Measurements from ENCODE around the gene HSPA2.

Gene HSPA2

DNA sequence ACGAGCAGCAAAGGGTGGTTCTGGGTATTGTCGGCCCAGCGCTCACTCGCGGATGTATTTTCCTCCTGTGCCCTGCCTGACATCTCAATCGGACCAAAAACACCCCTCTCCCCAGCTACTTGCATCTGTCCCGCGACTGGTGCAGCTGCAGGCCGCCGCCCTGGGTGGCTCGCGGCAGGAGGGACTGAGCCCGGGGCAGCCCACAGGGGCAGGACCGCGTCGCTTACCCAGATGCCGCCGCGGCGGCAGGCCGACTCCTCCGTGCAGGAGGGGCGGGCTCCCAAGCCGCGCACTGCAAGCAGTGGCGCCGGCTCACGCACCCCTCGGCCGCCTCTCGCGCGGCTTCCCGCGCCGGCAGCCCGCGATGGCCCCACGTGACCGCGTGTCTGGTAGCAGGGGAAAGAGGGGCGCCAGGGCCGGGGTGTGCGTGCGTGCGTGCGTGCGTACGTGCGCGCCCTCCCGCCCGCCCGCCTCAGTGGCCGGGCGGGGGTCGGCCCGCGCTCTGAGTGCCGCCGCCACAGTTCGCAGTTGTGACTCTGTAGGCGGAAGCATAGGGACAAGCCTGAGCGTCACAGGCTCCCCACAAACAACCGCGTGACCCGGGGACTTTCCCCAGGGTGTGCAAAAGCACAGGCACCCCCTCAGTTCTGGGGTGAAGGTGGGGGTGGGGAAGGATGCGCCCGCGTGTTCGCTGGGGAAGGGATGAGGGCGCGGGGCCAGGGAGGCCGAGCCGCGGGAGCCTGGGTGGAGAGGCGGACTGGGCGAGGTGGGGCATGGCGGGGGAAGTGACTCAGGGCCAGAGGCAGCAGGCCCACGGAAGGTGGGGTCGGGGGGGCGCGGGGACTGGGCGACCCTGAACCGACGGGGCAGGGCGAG lies 36.9 kb upstream of the HSPA2 start, which contains the start of gene ZBTB25:
Gene ZBTB25, minus strand, starts transcription at position 405 of the 876 bp plus-strand sequence. CDS start 13,305 bp downstream, outside the sequence.
- DNase-seq (ENCODE audit: low spot score), result peak; percentile 97
- no peaks in the 10 kb centered on the region for H3K27me3 ChIP-seq (ENCODE audit: insufficient read depth, poor library complexity, severe bottlenecking)
- no peaks in the 10 kb centered on the region for H3K9me3 ChIP-seq (ENCODE audit: severe bottlenecking)
- peaks cover 14% of the 10 kb centered on the region for H3K36me3 ChIP-seq (ENCODE audit: low read depth)
- H3K27ac ChIP-seq (ENCODE audit: poor library complexity, severe bottlenecking), result peak within 1 kb of the TSS; percentile 97
- H3K4me1 ChIP-seq (ENCODE audit: insufficient read depth, poor library complexity, severe bottlenecking), result peaks cover 48% of the 10 kb centered on the region
- peak within 1 kb of the TSS; percentile 81 for H3K4me3 ChIP-seq (ENCODE audit: severe bottlenecking)
- TF ChIP-seq, protein P1, sequence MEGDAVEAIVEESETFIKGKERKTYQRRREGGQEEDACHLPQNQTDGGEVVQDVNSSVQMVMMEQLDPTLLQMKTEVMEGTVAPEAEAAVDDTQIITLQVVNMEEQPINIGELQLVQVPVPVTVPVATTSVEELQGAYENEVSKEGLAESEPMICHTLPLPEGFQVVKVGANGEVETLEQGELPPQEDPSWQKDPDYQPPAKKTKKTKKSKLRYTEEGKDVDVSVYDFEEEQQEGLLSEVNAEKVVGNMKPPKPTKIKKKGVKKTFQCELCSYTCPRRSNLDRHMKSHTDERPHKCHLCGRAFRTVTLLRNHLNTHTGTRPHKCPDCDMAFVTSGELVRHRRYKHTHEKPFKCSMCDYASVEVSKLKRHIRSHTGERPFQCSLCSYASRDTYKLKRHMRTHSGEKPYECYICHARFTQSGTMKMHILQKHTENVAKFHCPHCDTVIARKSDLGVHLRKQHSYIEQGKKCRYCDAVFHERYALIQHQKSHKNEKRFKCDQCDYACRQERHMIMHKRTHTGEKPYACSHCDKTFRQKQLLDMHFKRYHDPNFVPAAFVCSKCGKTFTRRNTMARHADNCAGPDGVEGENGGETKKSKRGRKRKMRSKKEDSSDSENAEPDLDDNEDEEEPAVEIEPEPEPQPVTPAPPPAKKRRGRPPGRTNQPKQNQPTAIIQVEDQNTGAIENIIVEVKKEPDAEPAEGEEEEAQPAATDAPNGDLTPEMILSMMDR (IDR thresholded peaks at IDR 0.05; ENCODE audit: poor library complexity, severe bottlenecking), result no peak
- peak; percentile 66 for ATAC-seq (ENCODE audit: low read depth)

DNA sequence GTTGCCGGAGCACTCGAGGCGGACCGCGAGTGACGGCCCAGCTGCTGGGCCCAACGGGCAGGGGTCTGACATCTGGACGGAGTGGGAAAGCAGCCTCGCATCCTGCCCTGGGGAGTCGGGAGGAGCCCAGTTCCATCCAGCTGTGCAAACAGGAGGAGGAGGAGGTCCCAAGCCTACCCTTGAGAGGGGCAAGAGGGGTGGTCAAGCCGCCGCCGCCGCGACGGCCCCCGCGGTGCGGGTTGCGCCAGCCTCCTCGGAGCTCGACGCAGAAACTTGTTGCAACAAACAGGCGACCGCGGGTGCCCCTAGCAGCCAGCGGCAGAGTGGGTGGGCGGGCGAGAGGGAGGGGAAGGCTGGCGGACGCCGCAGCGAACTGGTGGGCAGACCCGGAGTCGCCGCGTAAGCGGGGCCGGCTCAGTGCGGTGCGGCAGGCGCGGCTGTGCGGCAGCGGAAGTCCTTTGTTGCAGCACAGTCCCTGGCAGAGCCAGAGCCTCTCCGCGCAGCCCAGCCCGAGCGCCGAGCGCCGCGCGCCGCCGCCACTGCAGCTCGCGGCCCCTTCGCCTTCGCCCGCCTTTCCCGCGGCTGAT lies 36.1 kb upstream of the HSPA2 start, which contains the start of gene ZBTB1:
Gene ZBTB1, plus strand, starts transcription at position 461 of the 587 bp plus-strand sequence. CDS start 16,735 bp downstream, outside the sequence.
- peaks cover 48% of the 10 kb centered on the region for H3K4me1 ChIP-seq (ENCODE audit: insufficient read depth, poor library complexity, severe bottlenecking)
- H3K4me3 ChIP-seq (ENCODE audit: severe bottlenecking), result peak within 1 kb of the TSS; percentile 81
- peak; percentile 91 for DNase-seq (ENCODE audit: low spot score)
- no peaks in the 10 kb centered on the region for H3K9me3 ChIP-seq (ENCODE audit: severe bottlenecking)
- H3K36me3 ChIP-seq (ENCODE audit: low read depth), result peaks cover 7% of the 10 kb centered on the region
- H3K27me3 ChIP-seq (ENCODE audit: insufficient read depth, poor library complexity, severe bottlenecking), result no peaks in the 10 kb centered on the region
- ATAC-seq (ENCODE audit: low read depth), result peak; percentile 58
- TF ChIP-seq, protein P1 (IDR thresholded peaks at IDR 0.05; ENCODE audit: poor library complexity, severe bottlenecking), result no peak
- H3K27ac ChIP-seq (ENCODE audit: poor library complexity, severe bottlenecking), result peak within 1 kb of the TSS; percentile 97

- ATAC-seq (ENCODE audit: low read depth) (peak; percentile 44), DNase-seq (ENCODE audit: low spot score) (peak; percentile 95)
- peaks cover 48% of the 10 kb centered on the region for H3K4me1 ChIP-seq (ENCODE audit: insufficient read depth, poor library complexity, severe bottlenecking)
- H3K27ac ChIP-seq (ENCODE audit: poor library complexity, severe bottlenecking), result peak overlapping the region; percentile 97
- H3K36me3 ChIP-seq (ENCODE audit: low read depth), result no peaks in the 10 kb centered on the region
- H3K4me3 ChIP-seq (ENCODE audit: severe bottlenecking), result peak overlapping the region; percentile 81
- no peaks in the 10 kb centered on the region for H3K27me3 ChIP-seq (ENCODE audit: insufficient read depth, poor library complexity, severe bottlenecking)
- H3K9me3 ChIP-seq (ENCODE audit: severe bottlenecking), result no peaks in the 10 kb centered on the region
- TF ChIP-seq, protein P1 (IDR thresholded peaks at IDR 0.05; ENCODE audit: poor library complexity, severe bottlenecking), result no peak
These were observed 35.4 kb upstream of the HSPA2 start for GRCh38 chr14:64504897-64505794.

DNA sequence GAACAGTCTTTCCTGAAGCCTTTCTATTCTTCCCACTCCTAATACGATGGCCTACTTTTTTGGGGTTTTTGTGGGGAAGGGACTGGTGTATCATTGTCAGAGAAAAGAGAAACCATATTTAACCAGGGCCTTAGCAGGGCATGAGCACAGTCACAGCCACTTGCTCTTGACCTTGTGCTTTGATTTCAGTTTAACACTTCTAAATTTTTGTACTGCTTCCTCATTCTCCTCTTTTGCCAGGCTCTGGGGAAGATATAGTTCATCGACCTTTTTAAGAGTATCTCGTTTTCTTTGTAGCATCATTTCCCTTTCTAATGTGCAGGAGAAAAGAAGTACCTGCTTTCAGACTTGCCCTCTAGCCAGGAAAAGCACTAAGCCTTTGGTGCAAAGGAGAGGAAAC lies 33.8 kb upstream of the HSPA2 start:
- H3K4me1 ChIP-seq (ENCODE audit: insufficient read depth, poor library complexity, severe bottlenecking), result peaks cover 47% of the 10 kb centered on the region
- no peak overlapping the region for H3K4me3 ChIP-seq (ENCODE audit: severe bottlenecking)
- no peaks in the 10 kb centered on the region for H3K9me3 ChIP-seq (ENCODE audit: severe bottlenecking)
- DNase-seq (ENCODE audit: low spot score), result no peak
- no peaks in the 10 kb centered on the region for H3K27me3 ChIP-seq (ENCODE audit: insufficient read depth, poor library complexity, severe bottlenecking)
- no peak for ATAC-seq (ENCODE audit: low read depth)
- H3K27ac ChIP-seq (ENCODE audit: poor library complexity, severe bottlenecking), result peak overlapping the region; percentile 97
- TF ChIP-seq, protein P1 (IDR thresholded peaks at IDR 0.05; ENCODE audit: poor library complexity, severe bottlenecking), result no peak
- peaks cover 6% of the 10 kb centered on the region for H3K36me3 ChIP-seq (ENCODE audit: low read depth)
